Amniotic stem cell (primary cell): Measurements from ENCODE around the gene ZBTB20.

Source experiments
- DNase-seq: peaks from one replicate; lab custom pipeline; 2025; lab: John Stamatoyannopoulos, UW

ZBTB20 gene

DNA sequence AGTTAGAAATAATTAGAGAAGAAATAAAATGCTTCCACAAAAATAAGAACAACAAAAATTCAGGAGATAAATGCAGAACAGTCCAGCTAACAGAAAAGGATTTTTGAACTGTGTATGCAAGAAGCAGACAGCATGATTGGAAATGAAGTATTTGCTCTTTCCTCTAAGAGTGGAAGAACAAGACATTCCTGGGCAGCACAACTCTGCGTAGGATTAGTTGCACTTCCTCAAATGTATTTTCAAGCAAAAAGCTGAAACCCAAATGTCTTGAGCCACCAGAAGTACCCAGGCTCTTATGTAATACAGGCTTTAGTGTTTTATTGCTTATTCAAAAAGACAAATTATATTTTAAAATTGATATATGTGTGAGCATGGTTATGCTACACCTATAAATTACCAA, 127.2 kb downstream of the ZBTB20 start:
- no peak for DNase-seq

DNA sequence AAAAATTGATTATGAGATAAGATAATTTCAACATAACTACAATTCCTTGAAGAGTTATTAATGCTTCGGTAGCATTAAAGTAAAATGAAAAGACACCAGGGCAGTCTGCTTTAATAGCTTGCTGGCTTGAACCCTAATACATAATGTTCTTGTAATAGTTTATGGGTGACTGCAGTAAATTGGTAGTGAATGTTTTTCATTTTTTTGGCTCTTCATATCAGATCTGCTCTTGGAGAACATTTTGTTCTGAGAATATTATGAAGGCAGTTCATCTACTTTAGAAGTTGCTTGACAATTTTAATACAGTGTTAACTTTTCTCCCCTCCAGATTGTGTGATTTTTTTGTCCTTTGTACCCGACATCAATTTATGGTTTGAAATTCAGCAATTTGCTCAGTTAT, 128.4 kb downstream of the ZBTB20 start:
- no peak for DNase-seq

DNA sequence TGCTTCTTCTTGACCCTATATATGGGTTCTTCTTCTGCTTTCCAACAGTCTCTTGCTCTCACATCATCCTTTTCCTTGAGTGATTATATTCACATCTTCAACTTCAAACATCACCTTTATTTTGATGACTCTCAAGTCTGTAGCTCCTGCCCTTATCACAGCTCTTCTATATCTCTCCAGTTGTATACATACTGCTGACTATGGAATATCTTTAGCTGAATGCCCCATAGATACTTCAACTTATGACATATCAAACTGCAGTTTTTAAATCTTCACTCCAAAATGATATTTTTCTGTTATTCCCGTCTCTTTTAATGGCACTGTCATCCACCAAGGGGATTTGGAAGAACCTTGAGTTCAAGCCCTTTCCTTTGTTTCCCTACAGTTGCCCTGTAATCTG, 139.1 kb downstream of the ZBTB20 start:
- DNase-seq, result no peak

DNA sequence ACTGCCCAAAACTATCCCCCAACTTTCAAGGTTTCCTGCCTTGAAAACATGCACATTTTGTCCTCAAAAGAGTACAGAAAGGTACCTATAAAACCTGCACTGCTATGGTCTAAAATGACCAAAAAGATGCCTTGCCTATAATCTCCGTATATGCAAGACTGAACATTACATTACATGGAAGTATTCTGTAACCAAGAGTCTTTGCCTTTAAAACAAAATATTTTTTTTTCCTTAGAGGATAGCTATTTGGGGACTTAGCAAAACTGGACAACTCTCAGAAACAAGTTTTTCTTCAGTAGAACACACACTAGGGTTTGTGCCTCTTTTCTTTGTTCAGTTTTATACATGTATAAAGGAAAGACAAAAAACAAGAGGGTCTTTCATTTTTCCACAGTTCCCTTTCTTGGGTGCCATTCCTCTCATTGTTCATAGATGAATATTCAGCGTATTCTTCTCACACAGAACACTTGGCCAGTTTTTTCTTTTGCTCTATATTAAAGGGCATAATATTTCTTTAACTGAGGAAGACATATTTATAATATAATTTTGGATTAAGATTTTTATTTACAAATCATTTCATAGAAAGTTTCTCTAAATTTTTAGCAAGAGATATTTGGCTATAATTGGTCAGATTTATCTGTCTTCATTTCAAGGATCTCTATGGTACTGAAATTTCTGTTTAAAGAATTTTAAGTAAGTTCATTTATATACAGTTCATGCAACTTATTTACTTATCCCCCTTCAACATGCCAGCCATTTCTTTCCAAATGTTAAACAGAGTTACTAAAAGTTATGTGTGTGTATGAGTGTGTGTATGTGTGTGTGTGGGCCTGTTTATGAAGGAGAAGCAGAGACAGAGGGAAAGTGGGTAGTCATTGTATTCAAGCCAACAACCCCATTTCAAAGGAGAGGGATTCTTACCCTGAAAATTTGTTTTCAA, 142.6 kb downstream of the ZBTB20 start:
- no peak for DNase-seq

DNA sequence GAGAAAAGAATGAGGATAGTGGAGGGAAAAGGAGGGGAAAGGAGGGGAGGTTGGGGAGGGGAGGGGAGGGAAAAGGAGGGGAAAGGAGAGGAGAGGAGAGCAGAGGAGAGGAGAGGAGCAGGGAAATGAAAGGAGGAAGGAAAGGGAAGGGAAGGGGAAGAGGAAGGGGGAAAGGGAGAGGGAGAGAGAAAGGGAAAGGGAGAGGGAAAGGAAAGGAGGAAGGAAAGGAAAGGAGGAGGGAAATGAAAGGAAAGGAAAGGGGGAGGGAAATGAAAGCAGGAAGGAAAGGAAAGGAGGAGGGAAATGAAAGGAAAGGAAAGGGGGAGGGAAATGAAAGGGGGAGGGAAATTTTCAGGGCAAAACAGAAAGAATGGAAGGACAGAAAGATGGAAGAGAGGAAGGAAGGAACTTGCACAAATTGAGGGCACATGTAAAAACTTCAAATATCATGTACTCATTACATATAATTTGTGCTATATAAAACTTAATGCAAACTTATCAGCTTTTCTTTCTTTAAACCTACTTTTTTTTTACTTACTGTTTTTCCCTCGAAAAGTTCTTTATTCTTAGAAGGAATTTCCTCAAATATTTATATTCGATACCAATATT, 148.0 kb downstream of the ZBTB20 start:
- DNase-seq, result no peak

DNA sequence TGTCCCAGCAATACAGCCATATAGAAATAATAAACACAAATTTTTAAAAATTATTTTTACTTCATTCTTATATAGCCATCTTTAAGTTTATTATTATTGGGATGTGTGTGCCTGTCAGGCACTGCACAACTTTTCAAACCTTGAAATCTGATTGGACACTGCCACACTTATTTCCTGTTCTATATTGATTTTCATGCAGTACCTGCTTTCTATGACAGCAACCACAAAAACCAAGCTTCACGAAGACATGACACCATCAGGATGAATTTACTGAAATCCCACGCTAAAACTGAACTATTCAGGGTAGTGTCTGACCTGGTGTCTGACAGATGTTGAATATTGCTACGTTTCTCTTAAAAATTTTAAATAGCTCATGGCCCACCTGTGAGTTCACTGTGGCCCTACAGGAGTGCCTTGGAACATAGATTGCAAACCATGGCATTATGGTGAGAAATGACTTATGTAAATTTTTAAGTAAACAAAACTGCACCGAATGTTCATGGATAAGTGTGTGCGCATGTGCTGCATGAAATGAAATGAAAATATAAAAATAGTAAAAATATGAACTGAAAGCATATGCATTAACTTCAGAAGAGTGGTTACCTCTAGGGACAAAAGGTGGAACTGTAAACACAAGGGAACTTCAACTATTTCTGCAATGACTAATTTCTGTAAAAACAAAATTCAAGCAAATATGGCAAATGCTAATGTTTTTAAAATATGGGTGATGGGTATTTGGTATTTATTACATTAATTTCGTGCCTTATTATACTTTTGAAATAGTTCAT, 152.3 kb downstream of the ZBTB20 start:
- DNase-seq, result no peak

DNA sequence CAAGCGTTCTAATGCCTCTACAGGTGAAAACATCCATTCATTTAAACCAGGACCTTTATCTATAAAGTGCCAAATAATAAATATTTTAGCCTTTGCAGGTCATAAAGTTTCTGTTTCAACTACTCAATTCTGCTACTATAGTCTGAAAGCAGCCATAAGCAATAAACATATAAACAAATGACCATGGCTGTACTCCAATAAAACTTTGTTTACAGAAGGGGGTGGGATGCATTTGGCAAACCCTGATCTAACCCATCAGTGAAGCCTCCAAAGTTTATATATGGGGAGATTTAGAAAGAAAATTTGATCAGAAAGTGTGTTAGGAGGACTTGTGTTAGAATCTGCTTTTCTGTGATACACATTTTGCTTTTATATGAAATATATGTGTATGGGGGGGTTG, 161.3 kb downstream of the ZBTB20 start:
- DNase-seq, result no peak

DNA sequence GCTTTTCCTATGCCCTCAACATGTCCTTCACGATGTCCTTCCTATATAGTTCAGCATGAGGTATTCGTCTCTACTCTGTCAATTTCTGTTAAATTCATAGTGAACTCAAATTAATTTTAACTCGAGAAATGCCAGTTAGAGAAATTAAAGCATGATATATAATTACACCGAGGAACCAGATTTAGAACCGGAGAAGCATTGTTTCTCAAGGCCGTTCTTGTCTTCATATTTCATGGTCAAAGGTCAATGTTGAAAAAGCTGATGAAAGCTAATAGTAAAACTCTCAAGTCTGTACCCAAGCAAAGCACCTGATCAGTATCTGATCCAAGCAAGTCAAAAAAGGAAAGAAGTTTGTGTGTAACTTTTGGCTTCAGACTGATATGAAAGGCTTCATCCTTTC, 163.8 kb downstream of the ZBTB20 start:
- no peak for DNase-seq

DNA sequence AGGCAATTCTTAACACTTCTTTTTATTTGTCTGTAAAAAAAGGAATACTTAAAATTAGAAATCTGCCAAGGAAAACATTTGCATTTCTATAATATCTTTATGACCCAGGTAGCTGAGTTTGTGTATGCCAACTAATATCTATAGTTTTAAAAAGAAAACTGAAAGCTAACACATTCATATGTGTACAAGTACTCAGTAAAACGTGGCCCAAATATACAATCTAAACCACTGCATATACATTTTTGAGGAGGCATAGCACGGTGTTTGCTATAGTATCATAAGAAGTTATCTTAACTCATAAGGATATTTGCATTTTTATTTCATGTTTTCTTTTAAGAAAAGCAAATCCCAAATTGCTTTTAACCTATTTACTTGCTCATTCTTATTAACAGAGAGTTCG, 172.7 kb downstream of the ZBTB20 start:
- DNase-seq, result no peak

DNA sequence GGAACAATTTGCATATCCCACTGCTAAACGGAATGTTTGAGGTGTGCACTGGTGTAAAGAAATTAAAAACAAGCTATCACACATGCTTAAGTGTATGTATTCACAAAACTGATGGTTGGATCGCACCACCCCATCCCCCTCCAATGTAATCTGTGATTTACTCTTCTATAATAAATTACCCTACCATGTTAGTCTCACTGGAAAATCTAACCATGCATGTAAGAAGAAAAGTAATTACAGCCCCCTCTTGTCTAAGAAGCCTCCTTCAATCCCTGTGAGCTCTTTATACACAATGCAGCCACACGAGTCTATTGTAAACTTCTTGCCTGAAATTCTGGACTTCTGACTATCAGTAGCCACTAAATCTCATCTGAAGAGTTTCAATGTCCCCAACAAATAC, 173.6 kb downstream of the ZBTB20 start:
- DNase-seq, result no peak

DNA sequence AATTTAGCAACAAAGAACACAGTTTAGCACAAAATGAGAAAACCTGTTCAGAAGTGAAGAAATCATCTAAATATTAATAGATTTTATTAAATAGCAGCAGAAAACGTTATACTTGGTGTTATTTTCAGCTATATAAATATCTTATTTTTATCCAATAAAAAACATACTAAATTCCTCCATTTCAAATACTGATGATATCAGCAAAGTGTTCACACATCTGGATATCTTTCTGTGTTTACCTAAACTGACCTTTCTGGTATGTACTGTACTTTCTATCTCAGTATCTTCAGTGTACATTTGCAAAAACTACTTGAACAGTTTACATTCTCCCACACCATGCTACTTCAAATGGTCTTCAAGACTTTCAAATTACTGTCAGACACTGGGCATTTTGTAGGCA, 179.9 kb downstream of the ZBTB20 start:
- no peak for DNase-seq

DNA sequence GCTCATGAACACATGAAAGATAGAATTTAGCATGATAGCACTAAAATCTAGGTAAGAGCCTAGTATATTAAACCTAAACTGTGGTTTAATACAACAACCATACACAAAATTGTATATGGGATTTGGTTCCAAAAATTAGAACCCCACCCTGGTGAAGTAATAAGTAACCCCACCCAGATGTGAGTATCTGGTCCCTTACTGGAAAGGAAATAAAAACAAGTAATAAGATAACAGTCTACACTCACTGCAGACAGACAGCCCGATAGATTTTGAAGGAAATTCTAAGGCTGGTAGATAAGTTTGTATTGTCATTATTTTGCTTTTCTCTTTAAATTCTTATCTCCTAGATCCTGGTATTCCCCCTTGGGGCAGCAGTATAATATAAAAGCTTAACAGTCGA, 184.9 kb downstream of the ZBTB20 start:
- no peak for DNase-seq

DNA sequence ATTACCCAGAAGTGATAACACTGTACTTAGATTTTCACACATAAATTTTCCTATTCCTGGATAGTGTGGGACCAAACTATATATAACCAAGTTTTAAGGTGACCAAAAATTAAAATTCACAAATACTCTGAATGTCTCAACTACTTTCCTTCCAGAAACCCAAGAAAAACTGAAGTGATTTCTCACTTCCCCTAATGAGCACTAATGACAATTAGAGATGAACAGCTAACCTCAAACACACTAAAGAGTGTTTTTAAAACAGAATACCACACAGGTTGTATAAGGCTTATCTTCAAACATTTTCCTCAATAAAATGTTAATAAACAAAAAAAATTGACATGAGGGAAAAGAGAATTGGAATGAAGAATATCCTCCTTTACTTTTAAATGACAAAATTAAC, 188.2 kb downstream of the ZBTB20 start:
- no peak for DNase-seq

DNA sequence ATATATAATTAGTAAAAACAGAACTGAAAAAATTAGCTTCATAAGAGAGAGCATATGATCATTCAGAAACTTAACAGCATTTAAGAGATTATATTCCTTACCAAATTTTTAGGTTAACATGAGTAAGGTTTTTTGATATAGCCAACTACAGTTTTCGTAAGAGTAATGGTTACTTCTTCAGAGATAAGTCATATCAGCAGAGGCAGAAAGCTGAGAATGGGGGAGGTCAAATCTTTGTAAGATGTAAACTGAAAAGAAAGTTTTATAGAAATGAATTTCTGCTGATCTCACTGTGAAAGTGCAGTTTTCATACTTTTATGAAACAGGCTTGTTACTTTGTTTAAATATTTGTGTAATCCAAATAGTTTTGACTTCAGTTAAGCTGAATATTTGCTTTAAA, 193.3 kb downstream of the ZBTB20 start:
- DNase-seq, result no peak

DNA sequence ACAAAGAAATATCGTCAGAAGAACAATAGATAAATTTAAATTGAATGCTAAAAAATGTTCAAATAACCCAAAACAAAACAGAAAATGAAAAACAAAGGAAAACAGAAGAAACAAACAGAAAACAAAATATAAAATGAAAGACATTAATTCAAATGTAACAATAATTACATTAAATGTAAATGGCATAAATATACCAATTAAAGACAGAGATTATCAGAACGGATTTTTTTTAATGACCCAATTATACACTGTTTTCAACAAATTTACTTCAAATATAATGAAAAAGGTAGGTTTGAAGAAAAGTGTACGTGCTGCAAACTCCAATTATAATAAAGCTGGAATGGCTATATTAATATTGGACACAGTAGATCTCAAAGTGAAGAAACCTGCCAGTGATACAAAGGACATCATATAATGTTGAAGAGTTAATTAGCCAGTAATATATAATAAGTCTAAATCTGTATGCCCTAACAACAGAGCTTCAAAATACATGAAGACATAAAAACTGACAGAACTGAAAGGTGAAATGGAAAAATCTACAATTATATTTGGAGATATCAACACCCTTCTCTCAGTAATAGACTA, 193.8 kb downstream of the ZBTB20 start:
- no peak for DNase-seq

DNA sequence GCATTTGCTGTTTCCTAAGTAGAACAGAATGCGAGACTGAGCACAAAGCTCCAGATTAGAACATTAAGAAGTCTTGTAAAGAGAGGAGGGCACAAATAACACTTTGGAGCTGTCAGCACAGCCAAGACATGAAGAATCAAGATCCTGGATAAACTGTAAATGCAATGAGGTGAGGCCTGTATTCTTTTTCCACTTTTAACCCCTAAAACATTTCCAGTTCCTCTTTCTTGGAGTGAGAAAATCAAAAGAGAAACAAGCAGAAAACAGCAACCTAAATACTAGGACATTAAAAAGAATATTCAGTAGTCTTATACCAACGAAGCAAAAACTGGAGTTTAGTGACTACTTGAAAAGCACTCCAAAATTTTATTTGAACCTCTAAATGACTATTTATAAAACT, 204.3 kb downstream of the ZBTB20 start:
- no peak for DNase-seq

DNA sequence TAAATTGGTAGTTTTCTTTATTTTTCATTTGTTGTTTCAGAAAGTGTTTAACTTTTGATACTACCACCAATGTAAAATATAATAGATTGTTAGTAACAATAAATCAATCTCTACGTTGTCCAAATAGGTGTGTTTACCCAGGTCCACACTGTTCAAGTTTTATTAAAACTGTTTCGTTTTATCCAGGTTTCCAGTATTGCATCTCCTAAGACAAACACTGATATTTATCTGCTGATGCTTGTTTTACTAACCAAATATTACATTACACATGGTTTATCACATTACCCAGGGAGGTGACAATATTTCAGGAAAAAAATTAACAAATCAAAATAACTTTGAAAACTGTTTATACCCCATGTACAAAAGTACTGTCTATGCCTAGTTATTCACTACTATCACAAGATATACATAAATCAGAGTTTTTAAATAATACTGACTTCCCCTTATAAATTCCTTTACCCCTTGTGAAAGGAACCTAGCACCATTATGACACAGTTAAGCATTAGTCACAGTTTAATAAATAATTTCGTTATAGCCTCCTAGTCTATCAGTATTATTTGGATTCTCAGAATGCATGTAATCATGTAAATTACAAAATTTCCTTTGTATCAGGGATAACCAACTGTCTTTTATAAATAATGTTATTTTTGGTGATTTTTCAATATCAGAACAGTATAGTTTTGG, 205.3 kb downstream of the ZBTB20 start:
- no peak for DNase-seq

DNA sequence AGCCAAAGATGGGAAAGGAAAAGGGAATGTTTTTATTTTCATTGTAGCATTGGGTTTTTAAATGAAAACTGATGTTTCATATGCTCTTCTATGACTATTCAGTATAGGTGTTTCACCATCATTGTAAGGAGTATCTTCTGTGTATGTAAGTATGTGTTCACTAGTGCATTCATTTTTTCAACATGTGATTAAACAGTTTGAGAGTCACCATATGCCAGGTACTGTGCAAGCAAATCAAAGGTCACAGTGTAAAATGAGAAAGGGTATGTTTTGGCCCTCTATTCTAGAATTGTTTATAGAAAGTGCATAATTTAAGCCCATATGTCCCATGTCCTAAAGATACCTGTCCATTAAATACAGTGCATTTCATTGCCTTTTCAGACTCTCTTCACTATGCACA, 207.2 kb downstream of the ZBTB20 start:
- no peak for DNase-seq

DNA sequence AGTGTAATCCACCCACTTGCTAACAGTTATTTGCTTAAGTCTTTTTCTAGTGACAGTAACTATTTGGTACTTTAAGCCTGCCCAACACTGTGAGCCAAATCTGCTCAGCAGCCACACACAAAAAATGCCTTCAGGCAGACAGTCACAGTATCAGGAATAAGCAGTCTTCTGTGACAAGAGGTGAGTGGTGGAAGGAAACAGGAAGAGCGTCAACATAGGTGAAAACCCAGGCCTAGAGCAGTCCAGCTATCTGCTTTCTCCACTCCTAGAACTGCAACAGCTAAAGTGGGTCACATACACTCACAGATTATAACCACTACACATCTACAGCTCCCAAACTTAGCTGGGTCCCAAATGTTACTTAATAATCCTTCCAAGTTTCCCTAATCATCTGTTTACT, 213.7 kb downstream of the ZBTB20 start:
- no peak for DNase-seq

DNA sequence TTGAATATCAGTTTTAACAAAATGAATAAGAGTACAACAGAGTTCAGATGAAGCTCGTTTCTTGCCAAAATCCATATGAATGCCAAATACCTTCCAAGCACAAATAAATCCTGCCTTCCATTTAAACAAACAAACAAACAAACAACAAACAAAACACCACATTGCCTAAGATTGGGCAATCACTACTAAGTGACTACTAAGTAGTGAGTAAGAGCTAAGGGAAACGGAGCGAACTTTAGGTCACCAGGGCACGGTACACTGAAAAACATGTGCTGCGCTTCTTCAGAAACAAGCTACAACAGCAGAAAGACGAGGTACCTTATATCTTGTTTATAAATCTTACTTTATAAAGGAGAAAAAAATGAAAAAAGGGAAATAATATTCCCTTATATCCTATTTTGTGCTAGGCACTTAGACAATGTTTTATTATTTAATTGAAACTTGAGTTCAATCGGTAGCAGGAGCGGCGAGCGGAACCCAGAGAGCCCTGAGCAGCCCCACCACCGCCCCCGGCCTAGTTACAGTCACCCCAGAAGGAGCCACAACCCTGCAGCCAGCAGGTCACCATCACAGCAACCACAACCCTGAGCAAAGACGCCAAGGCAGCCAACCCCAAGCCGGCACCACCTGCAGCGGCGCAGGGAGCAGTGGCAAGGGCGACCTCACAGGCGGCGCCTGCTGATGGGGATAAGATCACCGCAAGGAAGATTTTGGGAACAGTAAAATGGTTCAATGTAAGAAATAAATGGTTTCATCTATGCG, 216.9 kb downstream of the ZBTB20 start:
- no peak for DNase-seq

DNA sequence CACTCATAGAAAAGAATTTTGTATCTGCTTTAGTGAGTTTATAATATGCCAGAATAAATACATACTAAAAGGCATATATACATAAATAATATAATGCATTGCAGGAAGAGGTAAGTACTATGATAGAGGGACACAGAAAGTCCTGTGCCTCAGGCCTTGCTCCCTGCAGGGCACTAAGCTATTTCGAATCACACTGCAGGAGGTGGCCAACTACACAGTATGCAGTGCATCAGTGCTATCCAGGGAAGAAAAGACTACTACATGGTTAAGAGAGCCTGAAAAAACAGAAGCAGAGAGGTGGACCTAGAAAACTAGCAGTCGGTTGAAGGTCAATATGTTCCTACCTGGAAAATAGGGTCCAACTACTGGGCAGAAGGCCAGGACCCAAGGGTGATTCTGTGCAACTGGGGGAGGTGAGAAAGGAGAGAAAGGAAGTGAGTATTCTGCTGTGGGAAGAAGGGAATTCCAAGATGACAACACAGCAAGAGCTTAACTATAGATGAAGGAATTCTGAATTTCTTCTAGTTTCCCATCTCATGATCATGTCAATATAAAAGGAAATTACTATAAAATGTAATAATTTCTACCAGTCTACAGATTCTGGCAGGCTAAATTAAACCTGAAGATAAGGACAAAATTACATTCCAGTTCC, 218.0 kb downstream of the ZBTB20 start:
- DNase-seq, result no peak
